GM23338 (cell line): Measurements from ENCODE around the gene ARHGEF37. TPM values are rescaled to one million over a fixed set of nuclear protein-coding genes. Genes with fewer than 3 reads are reported as not detected.

Experiments used
- ATAC-seq: fragments of 200-7000 bp; cut with Tn5 transposase; 3 replicates; pipeline ENCODE4 v1.9.1; 2020
- DNase-seq: peaks from one replicate; pipeline ENCODE4 v3.0.0-alpha.2; 2015; ENCODE audit warnings: low spot score
- H2AFZ ChIP-seq: fragments of 200-600 bp; sonication (generic); 2 replicates; pipeline ENCODE4 v1.8.0; 2016; ENCODE audit warnings: antibody characterized with exemption, mild to moderate bottlenecking, moderate library complexity
- H3F3A ChIP-seq: fragments of 200-600 bp; sonication (generic); replicated peaks from 2 replicates; pipeline ENCODE4 v1.8.0; 2017; ENCODE audit warnings: antibody characterized with exemption, mixed run types, low read depth
- H3K27ac ChIP-seq: fragments of 200-600 bp; sonication (generic); 2 replicates; pipeline ENCODE4 v1.6.1; 2016; ENCODE audit warnings: low read depth
- H3K27me3 ChIP-seq: fragments of 200-600 bp; sonication (generic); 2 replicates; pipeline ENCODE4 v1.8.0; 2016; ENCODE audit warnings: mild to moderate bottlenecking, mixed run types, moderate library complexity; ENCODE audit not compliant: insufficient read depth
- H3K36me3 ChIP-seq: fragments of 200-600 bp; sonication (generic); 2 replicates; pipeline ENCODE4 v1.8.0; 2016; ENCODE audit warnings: mild to moderate bottlenecking; ENCODE audit not compliant: insufficient read depth
- H3K4me1 ChIP-seq: fragments of 200-600 bp; sonication (generic); 2 replicates; pipeline ENCODE4 v1.8.0; 2016; ENCODE audit warnings: mild to moderate bottlenecking, moderate library complexity; ENCODE audit not compliant: insufficient read depth
- H3K4me2 ChIP-seq: fragments of 200-600 bp; sonication (generic); 2 replicates; pipeline ENCODE4 v1.7.1; 2017; ENCODE audit warnings: mixed run types
- H3K4me3 ChIP-seq: fragments of 200-600 bp; sonication (generic); 2 replicates; pipeline ENCODE4 v1.6.1; 2016; ENCODE audit warnings: mixed run types
- H3K79me2 ChIP-seq: fragments of 200-600 bp; sonication (generic); replicated peaks from 2 replicates; pipeline ENCODE4 v1.8.0; 2017; ENCODE audit warnings: mild to moderate bottlenecking; ENCODE audit not compliant: insufficient read depth
- H3K9me2 ChIP-seq: fragments of 200-600 bp; sonication (generic); 2 replicates; pipeline ENCODE4 v1.8.0; 2017; ENCODE audit not compliant: insufficient read depth
- H4K20me1 ChIP-seq: fragments of 200-600 bp; sonication (generic); replicated peaks from 2 replicates; pipeline ENCODE4 v1.8.0; 2017; ENCODE audit warnings: mild to moderate bottlenecking; ENCODE audit not compliant: insufficient read depth
- H3K27ac Mint-ChIP-seq: 2 replicates; pipeline ENCODE4 v1.8.0; 2020; ENCODE audit warnings: inconsistent platforms, mild to moderate bottlenecking, moderate library complexity, mixed read lengths
- H3K27me3 Mint-ChIP-seq: 3 replicates; pipeline ENCODE4 v1.8.0; 2022; ENCODE audit warnings: low read depth, mild to moderate bottlenecking, moderate library complexity, mixed read lengths, inconsistent platforms; ENCODE audit not compliant: insufficient read depth, poor library complexity
- H3K36me3 Mint-ChIP-seq: 3 replicates; pipeline ENCODE4 v1.8.0; 2021; ENCODE audit warnings: low read depth, mild to moderate bottlenecking, inconsistent platforms, moderate library complexity, mixed read lengths
- H3K4me1 Mint-ChIP-seq: 3 replicates; pipeline ENCODE4 v1.8.0; 2020; ENCODE audit warnings: mild to moderate bottlenecking, inconsistent platforms, mixed read lengths
- H3K4me3 Mint-ChIP-seq: 3 replicates; pipeline ENCODE4 v1.8.0; 2021; ENCODE audit warnings: moderate library complexity, mild to moderate bottlenecking, inconsistent platforms, mixed read lengths
- H3K9me3 Mint-ChIP-seq: 3 replicates; pipeline ENCODE4 v1.8.0; 2020; ENCODE audit warnings: moderate library complexity, mild to moderate bottlenecking, inconsistent platforms, mixed read lengths
- CREB1 ChIP-seq: fragments of 250-450 bp; sonication (Bioruptor Pico); IDR thresholded peaks from 2 replicates; pipeline ENCODE4 v1.5.0; 2020; ENCODE audit warnings: low read depth, mild to moderate bottlenecking, moderate library complexity
- JUNB ChIP-seq: IDR thresholded peaks from one replicate; pipeline ENCODE4 v1.6.1; 2016; ENCODE audit warnings: antibody characterized with exemption; ENCODE audit not compliant: unreplicated experiment
- NANOG ChIP-seq: IDR thresholded peaks from 2 replicates; pipeline ENCODE4 v1.6.1; 2016; ENCODE audit warnings: antibody characterized with exemption, borderline replicate concordance
- POLR2AphosphoS5 ChIP-seq: IDR thresholded peaks from 2 replicates; pipeline ENCODE4 v1.6.1; 2016; ENCODE audit warnings: antibody characterized with exemption, low read depth
- STAT1 ChIP-seq: IDR thresholded peaks from one replicate; pipeline ENCODE4 v1.6.1; 2016; ENCODE audit warnings: antibody characterized with exemption; ENCODE audit not compliant: unreplicated experiment
- ZNF114 ChIP-seq: fragments of 250-450 bp; sonication (Bioruptor Pico); IDR thresholded peaks from 2 replicates; pipeline ENCODE4 v1.5.0; 2020; ENCODE audit warnings: mild to moderate bottlenecking, moderate library complexity
- ZNF331 ChIP-seq: fragments of 250-450 bp; sonication (Bioruptor Pico); IDR thresholded peaks from 2 replicates; pipeline ENCODE4 v1.5.0; 2020; ENCODE audit warnings: low read depth, mild to moderate bottlenecking, moderate library complexity
- polyA plus RNA-seq: library from polyadenylated mRNA; unstranded; fragments of >200 nt; fragmentation: Nextera tagmentation; extraction: Ambion mirVana; gene quantifications from 2 replicates; pipeline ENCODE4 v1.2.1, GENCODE V29; 2016
- total RNA-seq: library from RNA; depleted of rRNA; stranded (reverse); fragments of >200 nt; shearing (Covaris generic); gene quantifications from 2 replicates; pipeline ENCODE4 v1.2.3, GENCODE V29; 2014
- TF ChIP-seq, protein P1 (sequence below): IDR thresholded peaks from one replicate; pipeline ENCODE4 v1.6.1; 2018; ENCODE audit warnings: antibody characterized with exemption; ENCODE audit not compliant: unreplicated experiment
- TF ChIP-seq, protein P2 (sequence below): IDR thresholded peaks from 2 replicates; pipeline ENCODE4 v1.6.1; 2016; ENCODE audit warnings: antibody characterized with exemption
- TF ChIP-seq, protein P3 (sequence below): fragments of 250-450 bp; sonication (Bioruptor Pico); IDR thresholded peaks from 2 replicates; pipeline ENCODE4 v1.5.0; 2020; ENCODE audit warnings: mild to moderate bottlenecking, moderate library complexity

The ARHGEF37 gene
- total and polyA plus RNA-seq, 2 experiments from 2014 or later: 0.14 to 0.79 TPM

DNA sequence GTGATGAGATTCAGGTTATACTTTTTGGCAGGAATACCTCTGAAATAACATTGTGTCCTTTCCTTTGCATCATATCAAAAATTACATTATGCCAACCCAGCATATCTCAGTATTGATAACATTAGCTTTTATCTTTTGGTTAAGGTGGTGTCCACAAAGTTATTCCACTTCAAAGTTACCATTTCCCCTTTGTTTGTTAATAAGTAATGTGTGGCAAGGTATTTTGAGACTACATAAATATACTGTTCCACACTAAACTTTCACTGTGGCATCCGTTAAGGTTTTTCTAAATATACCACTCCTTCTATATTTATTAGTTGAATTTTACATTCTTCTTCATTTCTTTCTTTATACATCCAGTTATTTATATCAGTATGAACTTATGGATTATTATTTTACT is 14.1 kb upstream of the ARHGEF37 start:
- peaks cover 4% of the 10 kb centered on the region; the same call in 1 of the 2 replicates for H3F3A ChIP-seq
- H3K27me3 Mint-ChIP-seq: peaks cover 3% of the 10 kb centered on the region
- DNase-seq (no peak), ATAC-seq (no peak)
- no peak overlapping the region for H3K4me2 ChIP-seq
- TF ChIP-seq NANOG (no peak), ZNF331 (CRISPR knock-in tag) (no peak), ZNF114 (CRISPR knock-in tag) (no peak), JUNB (no peak), CREB1 (CRISPR knock-in tag) (no peak)
- TF ChIP-seq, protein P1, sequence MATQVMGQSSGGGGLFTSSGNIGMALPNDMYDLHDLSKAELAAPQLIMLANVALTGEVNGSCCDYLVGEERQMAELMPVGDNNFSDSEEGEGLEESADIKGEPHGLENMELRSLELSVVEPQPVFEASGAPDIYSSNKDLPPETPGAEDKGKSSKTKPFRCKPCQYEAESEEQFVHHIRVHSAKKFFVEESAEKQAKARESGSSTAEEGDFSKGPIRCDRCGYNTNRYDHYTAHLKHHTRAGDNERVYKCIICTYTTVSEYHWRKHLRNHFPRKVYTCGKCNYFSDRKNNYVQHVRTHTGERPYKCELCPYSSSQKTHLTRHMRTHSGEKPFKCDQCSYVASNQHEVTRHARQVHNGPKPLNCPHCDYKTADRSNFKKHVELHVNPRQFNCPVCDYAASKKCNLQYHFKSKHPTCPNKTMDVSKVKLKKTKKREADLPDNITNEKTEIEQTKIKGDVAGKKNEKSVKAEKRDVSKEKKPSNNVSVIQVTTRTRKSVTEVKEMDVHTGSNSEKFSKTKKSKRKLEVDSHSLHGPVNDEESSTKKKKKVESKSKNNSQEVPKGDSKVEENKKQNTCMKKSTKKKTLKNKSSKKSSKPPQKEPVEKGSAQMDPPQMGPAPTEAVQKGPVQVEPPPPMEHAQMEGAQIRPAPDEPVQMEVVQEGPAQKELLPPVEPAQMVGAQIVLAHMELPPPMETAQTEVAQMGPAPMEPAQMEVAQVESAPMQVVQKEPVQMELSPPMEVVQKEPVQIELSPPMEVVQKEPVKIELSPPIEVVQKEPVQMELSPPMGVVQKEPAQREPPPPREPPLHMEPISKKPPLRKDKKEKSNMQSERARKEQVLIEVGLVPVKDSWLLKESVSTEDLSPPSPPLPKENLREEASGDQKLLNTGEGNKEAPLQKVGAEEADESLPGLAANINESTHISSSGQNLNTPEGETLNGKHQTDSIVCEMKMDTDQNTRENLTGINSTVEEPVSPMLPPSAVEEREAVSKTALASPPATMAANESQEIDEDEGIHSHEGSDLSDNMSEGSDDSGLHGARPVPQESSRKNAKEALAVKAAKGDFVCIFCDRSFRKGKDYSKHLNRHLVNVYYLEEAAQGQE: no peak
- TF ChIP-seq, protein P2, sequence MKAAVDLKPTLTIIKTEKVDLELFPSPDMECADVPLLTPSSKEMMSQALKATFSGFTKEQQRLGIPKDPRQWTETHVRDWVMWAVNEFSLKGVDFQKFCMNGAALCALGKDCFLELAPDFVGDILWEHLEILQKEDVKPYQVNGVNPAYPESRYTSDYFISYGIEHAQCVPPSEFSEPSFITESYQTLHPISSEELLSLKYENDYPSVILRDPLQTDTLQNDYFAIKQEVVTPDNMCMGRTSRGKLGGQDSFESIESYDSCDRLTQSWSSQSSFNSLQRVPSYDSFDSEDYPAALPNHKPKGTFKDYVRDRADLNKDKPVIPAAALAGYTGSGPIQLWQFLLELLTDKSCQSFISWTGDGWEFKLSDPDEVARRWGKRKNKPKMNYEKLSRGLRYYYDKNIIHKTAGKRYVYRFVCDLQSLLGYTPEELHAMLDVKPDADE: no peak
- H3K79me2 ChIP-seq: no peaks in the 10 kb centered on the region
- no peaks in the 10 kb centered on the region for H3K9me3 Mint-ChIP-seq
- H3K27ac Mint-ChIP-seq: no peak overlapping the region
- no peaks in the 10 kb centered on the region for H3K36me3 Mint-ChIP-seq
- no peaks in the 10 kb centered on the region for H3K36me3 ChIP-seq
- no peak overlapping the region for H3K27ac ChIP-seq
- H2AFZ ChIP-seq: no peak overlapping the region
- H3K4me3 Mint-ChIP-seq: no peak overlapping the region
- peaks cover 13% of the 10 kb centered on the region for H3K4me1 ChIP-seq
- H3K27me3 ChIP-seq: no peaks in the 10 kb centered on the region
- no peaks in the 10 kb centered on the region for H3K9me2 ChIP-seq
- no peak overlapping the region for H3K4me3 ChIP-seq
- peaks cover 20% of the 10 kb centered on the region for H3K4me1 Mint-ChIP-seq
- H4K20me1 ChIP-seq: no peaks in the 10 kb centered on the region

DNA sequence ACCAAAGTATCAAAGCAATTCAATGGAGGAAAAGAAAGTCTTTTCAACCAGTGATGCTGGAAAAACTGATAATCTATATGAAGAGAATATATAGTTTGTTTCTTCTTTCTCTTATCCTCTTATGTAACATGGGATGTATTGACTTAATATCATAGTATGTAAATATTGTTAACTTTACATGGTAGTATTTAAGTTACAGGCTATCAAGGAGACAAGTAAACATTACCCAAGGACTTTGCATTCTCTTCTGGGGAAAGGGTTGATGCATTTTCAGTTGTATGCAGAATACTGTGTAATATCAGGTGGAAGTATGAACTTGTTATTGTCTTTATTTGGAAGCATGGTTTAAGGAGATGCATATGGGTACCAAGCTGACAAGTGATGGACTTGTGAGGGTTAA is 9.1 kb upstream of the ARHGEF37 start:
- H3K4me1 Mint-ChIP-seq: no peaks in the 10 kb centered on the region

More for the DNA sequence above, 9.1 kb upstream of the ARHGEF37 start:
- Histone ChIP-seq H3K79me2 (no peaks in the 10 kb centered on the region), H3K4me2 (no peak overlapping the region), H3K4me3 (no peak overlapping the region), H3K9me2 (no peaks in the 10 kb centered on the region), H3K36me3 (no peaks in the 10 kb centered on the region), H4K20me1 (no peaks in the 10 kb centered on the region), H3K27ac (no peak overlapping the region), H3K4me1 (no peaks in the 10 kb centered on the region), H3K27me3 (no peaks in the 10 kb centered on the region), H3F3A (no peaks in the 10 kb centered on the region), H2AFZ (no peak overlapping the region)
- no peak for ATAC-seq
- Mint-ChIP-seq H3K4me3 (no peak overlapping the region), H3K36me3 (no peaks in the 10 kb centered on the region), H3K27ac (no peak overlapping the region), H3K9me3 (no peaks in the 10 kb centered on the region), H3K27me3 (no peaks in the 10 kb centered on the region)
- no peak for DNase-seq
- TF ChIP-seq NANOG (no peak), ZNF114 (CRISPR knock-in tag) (no peak), STAT1 (no peak), POLR2AphosphoS5 (no peak)
- TF ChIP-seq, protein P3, sequence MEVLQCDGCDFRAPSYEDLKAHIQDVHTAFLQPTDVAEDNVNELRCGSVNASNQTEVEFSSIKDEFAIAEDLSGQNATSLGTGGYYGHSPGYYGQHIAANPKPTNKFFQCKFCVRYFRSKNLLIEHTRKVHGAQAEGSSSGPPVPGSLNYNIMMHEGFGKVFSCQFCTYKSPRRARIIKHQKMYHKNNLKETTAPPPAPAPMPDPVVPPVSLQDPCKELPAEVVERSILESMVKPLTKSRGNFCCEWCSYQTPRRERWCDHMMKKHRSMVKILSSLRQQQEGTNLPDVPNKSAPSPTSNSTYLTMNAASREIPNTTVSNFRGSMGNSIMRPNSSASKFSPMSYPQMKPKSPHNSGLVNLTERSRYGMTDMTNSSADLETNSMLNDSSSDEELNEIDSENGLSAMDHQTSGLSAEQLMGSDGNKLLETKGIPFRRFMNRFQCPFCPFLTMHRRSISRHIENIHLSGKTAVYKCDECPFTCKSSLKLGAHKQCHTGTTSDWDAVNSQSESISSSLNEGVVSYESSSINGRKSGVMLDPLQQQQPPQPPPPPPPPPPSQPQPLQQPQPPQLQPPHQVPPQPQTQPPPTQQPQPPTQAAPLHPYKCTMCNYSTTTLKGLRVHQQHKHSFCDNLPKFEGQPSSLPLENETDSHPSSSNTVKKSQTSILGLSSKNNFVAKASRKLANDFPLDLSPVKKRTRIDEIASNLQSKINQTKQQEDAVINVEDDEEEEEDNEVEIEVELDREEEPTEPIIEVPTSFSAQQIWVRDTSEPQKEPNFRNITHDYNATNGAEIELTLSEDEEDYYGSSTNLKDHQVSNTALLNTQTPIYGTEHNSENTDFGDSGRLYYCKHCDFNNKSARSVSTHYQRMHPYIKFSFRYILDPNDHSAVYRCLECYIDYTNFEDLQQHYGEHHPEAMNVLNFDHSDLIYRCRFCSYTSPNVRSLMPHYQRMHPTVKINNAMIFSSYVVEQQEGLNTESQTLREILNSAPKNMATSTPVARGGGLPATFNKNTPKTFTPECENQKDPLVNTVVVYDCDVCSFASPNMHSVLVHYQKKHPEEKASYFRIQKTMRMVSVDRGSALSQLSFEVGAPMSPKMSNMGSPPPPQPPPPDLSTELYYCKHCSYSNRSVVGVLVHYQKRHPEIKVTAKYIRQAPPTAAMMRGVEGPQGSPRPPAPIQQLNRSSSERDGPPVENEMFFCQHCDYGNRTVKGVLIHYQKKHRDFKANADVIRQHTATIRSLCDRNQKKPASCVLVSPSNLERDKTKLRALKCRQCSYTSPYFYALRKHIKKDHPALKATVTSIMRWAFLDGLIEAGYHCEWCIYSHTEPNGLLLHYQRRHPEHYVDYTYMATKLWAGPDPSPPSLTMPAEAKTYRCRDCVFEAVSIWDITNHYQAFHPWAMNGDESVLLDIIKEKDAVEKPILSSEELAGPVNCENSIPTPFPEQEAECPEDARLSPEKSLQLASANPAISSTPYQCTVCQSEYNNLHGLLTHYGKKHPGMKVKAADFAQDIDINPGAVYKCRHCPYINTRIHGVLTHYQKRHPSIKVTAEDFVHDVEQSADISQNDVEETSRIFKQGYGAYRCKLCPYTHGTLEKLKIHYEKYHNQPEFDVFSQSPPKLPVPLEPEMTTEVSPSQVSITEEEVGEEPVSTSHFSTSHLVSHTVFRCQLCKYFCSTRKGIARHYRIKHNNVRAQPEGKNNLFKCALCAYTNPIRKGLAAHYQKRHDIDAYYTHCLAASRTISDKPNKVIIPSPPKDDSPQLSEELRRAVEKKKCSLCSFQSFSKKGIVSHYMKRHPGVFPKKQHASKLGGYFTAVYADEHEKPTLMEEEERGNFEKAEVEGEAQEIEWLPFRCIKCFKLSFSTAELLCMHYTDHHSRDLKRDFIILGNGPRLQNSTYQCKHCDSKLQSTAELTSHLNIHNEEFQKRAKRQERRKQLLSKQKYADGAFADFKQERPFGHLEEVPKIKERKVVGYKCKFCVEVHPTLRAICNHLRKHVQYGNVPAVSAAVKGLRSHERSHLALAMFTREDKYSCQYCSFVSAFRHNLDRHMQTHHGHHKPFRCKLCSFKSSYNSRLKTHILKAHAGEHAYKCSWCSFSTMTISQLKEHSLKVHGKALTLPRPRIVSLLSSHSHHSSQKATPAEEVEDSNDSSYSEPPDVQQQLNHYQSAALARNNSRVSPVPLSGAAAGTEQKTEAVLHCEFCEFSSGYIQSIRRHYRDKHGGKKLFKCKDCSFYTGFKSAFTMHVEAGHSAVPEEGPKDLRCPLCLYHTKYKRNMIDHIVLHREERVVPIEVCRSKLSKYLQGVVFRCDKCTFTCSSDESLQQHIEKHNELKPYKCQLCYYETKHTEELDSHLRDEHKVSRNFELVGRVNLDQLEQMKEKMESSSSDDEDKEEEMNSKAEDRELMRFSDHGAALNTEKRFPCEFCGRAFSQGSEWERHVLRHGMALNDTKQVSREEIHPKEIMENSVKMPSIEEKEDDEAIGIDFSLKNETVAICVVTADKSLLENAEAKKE: no peak
